ENCODE results near the gene YWHAE.
"Not testable (repeated sequence)": the region's sequence is repeated elsewhere in the genome, so short reads cannot be mapped to it uniquely, and the experiment has no call there.

GRCh38 chr17:1386675-1387190 is 13.3 kb downstream of the YWHAE start:
- not testable (repeated sequence) for TF ChIP-seq POLR2A (IDR thresholded peaks at IDR 0.05; ENCODE audit: low read length); GATA1 (IDR thresholded peaks at IDR 0.05; ENCODE audit: low read depth, low read length)

Data from erythroblast (primary cell).